Heart left ventricle (tissue), 16 donors: ENCODE results near the gene KRTAP5-6. TPM values are rescaled to one million over a fixed set of nuclear protein-coding genes. Genes with fewer than 3 reads are reported as not detected.

ENCODE experiments used
- ATAC-seq, 4 donors: fragments of 200-7000 bp; cut with Tn5 transposase; one replicate each; pipeline ENCODE4 v1.9.1; 2020 to 2022; ENCODE audit warnings: moderate library complexity in 4 of 4, mild to moderate bottlenecking in 3 of 4, moderate number of reproducible peaks in 1 of 4
- DNase-seq, 5 donors: peaks; one replicate each; pipeline ENCODE4 v3.0.0-alpha.2; 2020
- H3K27ac ChIP-seq, 12 donors: fragments of 200-600 bp; sonication (generic) in 4 of 12; one replicate each; pipeline versions ENCODE4 v1.5.0 to v1.8.0; 2016 to 2022; ENCODE audit warnings: mild to moderate bottlenecking in 2 of 12
- H3K27me3 ChIP-seq, 9 donors: fragments of 200-600 bp; sonication (generic) in 2 of 9; one replicate each; pipeline versions ENCODE4 v1.5.1 to v1.8.0; 2016 to 2022; ENCODE audit warnings: mild to moderate bottlenecking in 3 of 9
- H3K36me3 ChIP-seq, 9 donors: fragments of 200-600 bp; sonication (generic) in 2 of 9; one replicate each; pipeline versions ENCODE4 v1.5.0 to v1.8.0; 2018 to 2022; ENCODE audit warnings: mild to moderate bottlenecking in 2 of 9
- H3K4me1 ChIP-seq, 12 donors: fragments of 200-600 bp; sonication (generic) in 4 of 12; one replicate each; pipeline versions ENCODE4 v1.5.0 to v1.8.0; 2016 to 2022; ENCODE audit warnings: mild to moderate bottlenecking in 3 of 12
- H3K4me3 ChIP-seq, 12 donors: fragments of 200-600 bp; sonication (generic) in 4 of 12; one replicate each; pipeline versions ENCODE4 v1.5.0 to v1.8.0; 2017 to 2022; ENCODE audit warnings: mild to moderate bottlenecking in 9 of 12, moderate library complexity in 4 of 12
- H3K9me3 ChIP-seq, 12 donors: fragments of 200-600 bp; sonication (generic) in 4 of 12; one replicate each; pipeline versions ENCODE4 v1.5.0 to v1.8.0; 2016 to 2022; ENCODE audit warnings: mild to moderate bottlenecking in 1 of 12
- POLR2A ChIP-seq, 2 donors: fragments of 450-650 bp; IDR thresholded peaks; one replicate each; pipeline ENCODE4 v1.6.1; 2017; ENCODE audit warnings: antibody characterized with exemption in 2 of 2, mild to moderate bottlenecking in 2 of 2, moderate library complexity in 2 of 2
- WGBS, 4 donors: extraction: QIAGEN DNeasy Blood & Tissue Kit in 2 of 4; methylation state at CpG; one replicate each; pipeline versions ENCODE4 v1.1.5 to v1.1.7; 2013 to 2018; 5-methylcytosine and 5-hydroxymethylcytosine counted together
- intact Hi-C, 10 donors: fragments of 100-400 bp; cut with DNase I; formaldehyde crosslinking; loops; one replicate each; pipeline versions ENCODE4 v1.11.1 to v1.14.2; 2022
- polyA plus RNA-seq, 2 donors: library from polyadenylated mRNA; stranded (reverse); fragments of 200-250 nt; gene quantifications; one replicate each; pipeline ENCODE4 v1.2.3, GENCODE V29; 2013
- total RNA-seq, 9 donors: library from RNA; depleted of rRNA in 2 of 9; stranded (reverse); fragments of >200 nt in 2 of 9; fragmentation: NEBNext Ultra II Directional in 3 of 9; extraction: Animal tissue kit (Norgen Biotek cat#: 25700) in 3 of 9; gene quantifications; one replicate each; pipeline versions ENCODE4 v1.1.0 to v1.2.4, GENCODE V29; 2016 to 2023
- TF ChIP-seq, protein P1 (sequence below), 12 donors: fragments of 200-600 bp; sonication (generic) in 4 of 12; IDR thresholded peaks; one replicate each; pipeline versions ENCODE4 v1.5.0 to v1.8.0; 2018 to 2022; ENCODE audit warnings: antibody characterized with exemption in 12 of 12, mild to moderate bottlenecking in 5 of 12
- donor health status: ischemic (EF 13 %, LVEDD 7.1; RV severe dilation, severe dysfunction).
- donor health status: healthy with polysubstance abuse.
- donor health status: DM: no; HTN: yes; CAD: no.
- donor health status: DM: no; HTN: no; CAD: no.
- donor health status: ischemic (EF 25% LVEDD 6.9; RV normal size, moderate dysfunction).
- donor health status: ischemic (EF 25% LVEDD 5.7; RV mildly dilated, moderate dysfunction).
- donor health status: healthy.
- donor health status: DM: yes; HTN: yes; CAD: no.
- donor health status: ischemic (EF 35%, LVEDD 5.7; RV mildly dilated, moderate dysfunction).
- donor health status: nonischemic (EF 11% LVEDD 7.7; RV severe dilation, severe dysfunction).
- donor health status: DM: yes; HTN: yes; CAD: no.
- donor health status: PGD.
- donor health status: ischemic (EF 29% LVEDD 5.4; RV normal size, mild dysfunction).
- donor health status: nonischemic (EF 23%, LVEDD 6.1; RV moderate dilation, normal function).

Gene KRTAP5-6
- total and polyA plus RNA-seq, 11 donors, result not detected

DNA sequence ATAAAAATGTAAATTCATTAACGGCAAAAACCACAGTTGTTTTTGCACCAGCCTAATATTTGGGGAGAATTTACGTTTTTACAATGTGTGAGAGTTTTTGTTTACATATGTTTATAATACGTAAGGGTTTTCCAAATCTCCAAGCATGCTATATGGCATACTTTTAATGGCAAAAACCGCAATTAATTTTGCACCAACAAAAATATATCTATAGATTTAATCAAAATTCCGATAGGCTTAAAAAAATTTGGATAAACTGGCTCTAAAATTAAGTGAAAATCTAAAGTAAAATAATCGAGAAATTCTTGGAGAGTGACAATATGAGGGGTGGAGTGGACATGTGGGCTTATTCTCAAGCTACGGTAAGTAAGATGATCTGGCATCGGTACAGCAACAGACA lies 22.8 kb downstream of the KRTAP5-6 start:
- no peak for TF ChIP-seq POLR2A (IDR thresholded peaks at IDR 0.05)
- TF ChIP-seq, protein P1, sequence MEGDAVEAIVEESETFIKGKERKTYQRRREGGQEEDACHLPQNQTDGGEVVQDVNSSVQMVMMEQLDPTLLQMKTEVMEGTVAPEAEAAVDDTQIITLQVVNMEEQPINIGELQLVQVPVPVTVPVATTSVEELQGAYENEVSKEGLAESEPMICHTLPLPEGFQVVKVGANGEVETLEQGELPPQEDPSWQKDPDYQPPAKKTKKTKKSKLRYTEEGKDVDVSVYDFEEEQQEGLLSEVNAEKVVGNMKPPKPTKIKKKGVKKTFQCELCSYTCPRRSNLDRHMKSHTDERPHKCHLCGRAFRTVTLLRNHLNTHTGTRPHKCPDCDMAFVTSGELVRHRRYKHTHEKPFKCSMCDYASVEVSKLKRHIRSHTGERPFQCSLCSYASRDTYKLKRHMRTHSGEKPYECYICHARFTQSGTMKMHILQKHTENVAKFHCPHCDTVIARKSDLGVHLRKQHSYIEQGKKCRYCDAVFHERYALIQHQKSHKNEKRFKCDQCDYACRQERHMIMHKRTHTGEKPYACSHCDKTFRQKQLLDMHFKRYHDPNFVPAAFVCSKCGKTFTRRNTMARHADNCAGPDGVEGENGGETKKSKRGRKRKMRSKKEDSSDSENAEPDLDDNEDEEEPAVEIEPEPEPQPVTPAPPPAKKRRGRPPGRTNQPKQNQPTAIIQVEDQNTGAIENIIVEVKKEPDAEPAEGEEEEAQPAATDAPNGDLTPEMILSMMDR (IDR thresholded peaks at IDR 0.05), result no peak
- WGBS, 4 donors, result 75 to 84% (median 78%) methylated on average over 8 of the region's 8 CpGs
- ATAC-seq (no peak), DNase-seq (no peak)
- H3K4me3 ChIP-seq, result no peak overlapping the region
- H3K4me1 ChIP-seq, result peaks cover 0 to 7% (median 0%) of the 10 kb centered on the region in 12 donors
- no peak overlapping the region for H3K27ac ChIP-seq
- intact Hi-C loops, result loop anchor here in 3 of 10 donors (5.0 to 10.0 kb wide), 3 partner anchors 33 to 85 kb away; partner anchors contain the start of genes CTSD (in 1 of the 3) and IFITM10 (in 1 of the 3)
- H3K9me3 ChIP-seq, result no peaks in the 10 kb centered on the region
- peaks cover 0 to 10% (median 0%) of the 10 kb centered on the region in 9 donors for H3K27me3 ChIP-seq
- H3K36me3 ChIP-seq, result no peaks in the 10 kb centered on the region

DNA sequence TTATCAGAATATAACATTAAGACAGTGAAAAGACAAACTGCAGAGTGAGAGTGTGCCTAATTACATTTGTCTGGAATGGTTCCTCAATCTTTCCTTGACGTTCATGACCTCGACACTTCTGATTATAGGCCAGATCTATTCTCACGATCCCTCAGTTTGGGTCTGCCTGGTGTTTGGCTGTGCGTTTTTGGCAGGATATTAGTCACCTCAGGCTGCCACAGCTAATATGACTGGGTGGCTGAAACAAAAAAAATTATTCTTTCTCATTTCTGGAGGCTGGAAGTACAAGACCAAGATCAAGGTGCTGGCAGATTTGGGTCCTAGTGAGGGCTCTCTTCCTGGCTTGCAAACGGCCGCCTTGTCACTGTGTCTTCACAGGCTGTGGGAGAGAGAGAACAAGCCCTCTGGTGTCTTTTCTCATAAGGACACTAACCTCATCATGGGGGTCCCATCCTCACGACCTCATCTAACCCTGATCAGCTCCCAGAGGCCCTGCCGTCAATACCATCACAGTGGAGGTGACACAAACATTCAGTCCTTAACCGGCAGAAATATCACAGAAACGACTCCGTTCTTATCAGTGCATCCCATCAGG lies 30.2 kb downstream of the KRTAP5-6 start:
- H3K4me3 ChIP-seq, result no peak overlapping the region
- H3K36me3 ChIP-seq, result no peaks in the 10 kb centered on the region
- intact Hi-C loops, result no loop called here
- H3K4me1 ChIP-seq, result peaks cover 0 to 8% (median 0%) of the 10 kb centered on the region in 12 donors
- 64 to 70% (median 65%) methylated on average over 11 of the region's 11 CpGs for WGBS, 4 donors
- DNase-seq, result no peak
- H3K27me3 ChIP-seq, result peaks cover 0 to 44% (median 16%) of the 10 kb centered on the region in 9 donors
- TF ChIP-seq POLR2A (IDR thresholded peaks at IDR 0.05), result no peak
- TF ChIP-seq, protein P1 (IDR thresholded peaks at IDR 0.05), result no peak
- no peaks in the 10 kb centered on the region for H3K9me3 ChIP-seq
- ATAC-seq, result no peak
- H3K27ac ChIP-seq, result no peak overlapping the region

DNA sequence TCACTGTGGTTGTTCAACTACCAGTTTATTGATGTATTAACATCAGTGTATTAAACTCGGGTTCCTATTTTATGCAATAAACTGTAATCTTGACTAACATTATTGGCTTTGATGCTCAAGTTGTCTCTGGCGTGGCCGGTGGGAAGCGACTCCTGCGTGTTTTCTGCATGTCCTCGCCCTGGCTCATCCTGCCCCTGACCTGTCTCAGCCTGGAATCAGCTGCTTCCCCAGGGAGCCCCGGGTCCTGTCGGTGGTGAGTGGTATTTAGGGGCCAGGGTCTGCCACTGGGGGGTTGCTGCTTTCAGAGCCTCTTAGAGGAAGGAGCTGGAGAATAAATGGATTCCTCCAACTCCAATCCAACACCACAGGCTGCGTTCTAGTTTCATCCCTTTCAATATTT lies 30.9 kb downstream of the KRTAP5-6 start:
- Histone ChIP-seq H3K27ac (no peak overlapping the region), H3K9me3 (no peaks in the 10 kb centered on the region), H3K4me3 (no peak overlapping the region), H3K36me3 (no peaks in the 10 kb centered on the region), H3K27me3 (peaks cover under 1 to 51% (median 16%) of the 10 kb centered on the region in 9 donors), H3K4me1 (peaks cover 0 to 8% (median 0%) of the 10 kb centered on the region in 12 donors)
- TF ChIP-seq POLR2A (IDR thresholded peaks at IDR 0.05), result no peak
- TF ChIP-seq, protein P1 (IDR thresholded peaks at IDR 0.05), result no peak
- no peak for DNase-seq
- 71 to 74% (median 73%) methylated on average over 9 of the region's 9 CpGs for WGBS, 4 donors
- no peak for ATAC-seq
- intact Hi-C loops, result no loop called here

DNA sequence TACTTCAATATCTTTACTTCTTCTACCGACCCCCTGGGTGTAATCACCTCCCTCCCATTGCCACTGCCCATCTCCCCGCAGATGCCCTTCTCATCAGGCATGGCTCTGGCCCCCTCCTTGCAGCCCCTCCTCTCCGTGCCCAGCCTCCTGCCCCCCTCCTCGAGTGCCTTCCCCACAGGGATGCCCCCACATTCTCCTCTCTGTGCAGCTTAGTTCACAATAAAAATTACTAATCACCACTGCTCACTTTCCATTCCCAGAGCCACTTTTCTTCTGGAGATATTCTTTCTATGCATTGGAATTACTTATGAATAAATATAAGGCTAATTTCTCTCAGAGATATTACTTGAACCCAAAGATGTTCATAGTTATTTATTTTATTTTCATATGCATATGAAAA lies 31.3 kb downstream of the KRTAP5-6 start:
- no peak for TF ChIP-seq POLR2A (IDR thresholded peaks at IDR 0.05)
- TF ChIP-seq, protein P1 (IDR thresholded peaks at IDR 0.05), result no peak
- Histone ChIP-seq H3K36me3 (no peaks in the 10 kb centered on the region), H3K9me3 (no peaks in the 10 kb centered on the region), H3K27ac (no peak overlapping the region), H3K4me3 (no peak overlapping the region), H3K4me1 (peaks cover 0 to 8% (median 0%) of the 10 kb centered on the region in 12 donors), H3K27me3 (peaks cover 3 to 53% (median 16%) of the 10 kb centered on the region in 9 donors)
- no peak for DNase-seq
- 59 to 62% (median 60%) methylated on average over 4 of the region's 4 CpGs for WGBS, 4 donors
- ATAC-seq, result no peak
- intact Hi-C loops, result no loop called here
